Endothelial cell of umbilical vein (primary cell): ENCODE data around the gene TTLL10. TPM values are rescaled to one million over a fixed set of nuclear protein-coding genes. Genes with fewer than 3 reads are reported as not detected.

Experiments
- BruUV-seq: library from RNA; stranded (reverse); fragments of 400-500 nt; replicated peaks from 2 replicates; lab custom pipeline; 2021; lab: Mats Ljungman, UMichigan
- CTCF ChIA-PET: fragments of 300-600, 350-600 bp; sonication (Branson Sonifier 250); formaldehyde crosslinking; loops from one replicate; lab custom pipeline; 2021; ENCODE audit warnings: antibody characterized with exemption, inconsistent platforms; lab: Charles Lee
- POLR2A ChIA-PET: fragments of 300-600, 350-600 bp; sonication (Branson Sonifier 250); formaldehyde crosslinking; loops from one replicate; lab custom pipeline; 2021; ENCODE audit warnings: antibody characterized with exemption, inconsistent platforms; lab: Charles Lee
- DNase-seq: peaks from one replicate; pipeline ENCODE4 v3.0.0-alpha.2; 2011; ENCODE audit warnings: low read depth, low spot score
- FAIRE-seq: peaks from 2 replicates; lab custom pipeline; 2011; peaks lifted over from hg19 to GRCh38; lab: Jason Lieb, UNC
- H2AFZ ChIP-seq: 2 replicates; pipeline ENCODE4 v1.6.0; 2012; ENCODE audit warnings: low read depth, low read length, control low read depth, inconsistent platforms
- H3K27ac ChIP-seq: 2 replicates; pipeline ENCODE4 v1.5.1; 2011; ENCODE audit warnings: low read depth, mild to moderate bottlenecking, control low read depth, low read length, moderate library complexity; ENCODE audit not compliant: insufficient read depth
- H3K27me3 ChIP-seq, 2 experiments: 2 replicates each; pipeline versions ENCODE4 v1.6.0 to v1.6.1; 2011; ENCODE audit warnings: low read length in 2 of 2, mixed read lengths in 1 of 2; ENCODE audit not compliant: control insufficient read depth in 2 of 2, insufficient read depth in 2 of 2
- H3K36me3 ChIP-seq, 2 experiments: 2 replicates in 1 of 2; 3 replicates in 1 of 2; pipeline ENCODE4 v1.5.1; 2011; ENCODE audit warnings: low read length in 2 of 2, mild to moderate bottlenecking in 1 of 2, moderate library complexity in 1 of 2; ENCODE audit not compliant: control insufficient read depth in 2 of 2, insufficient read depth in 2 of 2; ENCODE audit errors: extremely low read depth in 1 of 2
- H3K4me1 ChIP-seq: 3 replicates; pipeline ENCODE4 v1.5.1; 2011; ENCODE audit warnings: mild to moderate bottlenecking, low read length; ENCODE audit not compliant: control insufficient read depth, insufficient read depth; ENCODE audit errors: extremely low read depth
- H3K4me2 ChIP-seq: 2 replicates; pipeline ENCODE4 v1.6.1; 2011; ENCODE audit warnings: low read length, control low read depth, mixed read lengths; ENCODE audit not compliant: insufficient read depth
- H3K4me3 ChIP-seq, 3 experiments: fragments of 200-600 bp in 1 of 3; sonication (generic), shearing (Covaris generic) in 1 of 3; replicated peaks in 1 of 3; 2 replicates each; pipeline ENCODE4 v1.5.1; 2011 to 2016; ENCODE audit warnings: control low read depth in 3 of 3, low read length in 3 of 3, mild to moderate bottlenecking in 2 of 3, inconsistent platforms in 1 of 3, low read depth in 1 of 3, moderate library complexity in 1 of 3; ENCODE audit not compliant: insufficient read depth in 1 of 3
- H3K79me2 ChIP-seq: 2 replicates; pipeline ENCODE4 v1.6.0; 2012; ENCODE audit warnings: low read length, inconsistent platforms; ENCODE audit not compliant: control insufficient read depth, insufficient read depth
- H3K9ac ChIP-seq: replicated peaks from 2 replicates; pipeline ENCODE3; 2011; ENCODE audit warnings: low read length, control low read depth; ENCODE audit not compliant: insufficient read depth; ENCODE audit errors: extremely low read depth
- H3K9me1 ChIP-seq: replicated peaks from 3 replicates; pipeline ENCODE4 v1.6.0; 2011; ENCODE audit warnings: mild to moderate bottlenecking, low read length; ENCODE audit not compliant: control insufficient read depth, insufficient read depth; ENCODE audit errors: extremely low read depth
- H3K9me3 ChIP-seq: replicated peaks from 2 replicates; pipeline ENCODE4 v1.5.1; 2012; ENCODE audit warnings: low read length, inconsistent platforms; ENCODE audit not compliant: control insufficient read depth, insufficient read depth
- H4K20me1 ChIP-seq: replicated peaks from 2 replicates; pipeline ENCODE3; 2011; ENCODE audit warnings: mild to moderate bottlenecking, low read length; ENCODE audit not compliant: control insufficient read depth, insufficient read depth; ENCODE audit errors: extremely low read depth
- CTCF ChIP-seq, 2 donors: IDR thresholded peaks; 1 replicate in 1 of 2; 2 replicates in 1 of 2; pipeline ENCODE4 v1.5.1; 2011; ENCODE audit warnings: low read length in 2 of 2, mild to moderate bottlenecking in 2 of 2, moderate library complexity in 2 of 2, control low read depth in 1 of 2, inconsistent platforms in 1 of 2, low read depth in 1 of 2; ENCODE audit not compliant: insufficient read depth in 1 of 2; ENCODE audit errors: extremely low read depth in 1 of 2
- EZH2 ChIP-seq: IDR thresholded peaks from 2 replicates; pipeline ENCODE4 v1.6.1; 2012; ENCODE audit warnings: borderline replicate concordance, low read depth, mild to moderate bottlenecking, moderate library complexity, low read length, inconsistent platforms; ENCODE audit not compliant: severe bottlenecking
- MAX ChIP-seq: IDR thresholded peaks from 2 replicates; pipeline ENCODE4 v1.6.1; 2011; ENCODE audit not compliant: insufficient read depth, insufficient read length
- dilution Hi-C: fragments of 300-500 bp; cut with MboI; formaldehyde crosslinking; loops from one replicate; pipeline ENCODE4 v1.15.0; 2019; ENCODE audit warnings: low sequenced_read_pairs; ENCODE audit not compliant: extremely low pct_ligation_motif_present
- intact Hi-C: fragments of 100-400 bp; cut with micrococcal nuclease; formaldehyde crosslinking; loops from one replicate; pipeline ENCODE4 v1.10.0; 2022
- polyA plus RNA-seq, 4 experiments: library from polyadenylated mRNA; depleted of rRNA in 3 of 4; stranded (reverse) in 3 of 4; unstranded in 1 of 4; fragments of >200 nt; gene quantifications; 2 replicates each; pipeline versions ENCODE4 v1.2.1 to v1.2.3, GENCODE V29; 2011 to 2012; ENCODE audit warnings: missing spikeins in 1 of 4
- total RNA-seq: library from RNA; stranded (reverse); gene quantifications from 2 replicates; pipeline ENCODE4 v1.2.3, GENCODE V29; 2021

Gene TTLL10
- total and polyA plus RNA-seq, 2 donors (not counting 3 experiments of a cell fraction or from before 2014, with no cell fraction given), result not detected

GRCh38 chr1:1230656-1231399 is 57.1 kb downstream of the TTLL10 start:
- TF ChIP-seq CTCF (IDR thresholded peaks at IDR 0.05; ENCODE audit: extremely low read depth in 1 of 2, insufficient read depth in 1 of 2, low read depth in 1 of 2, low read length in 2 of 2), result peak; percentile 26 to 30
- TF ChIP-seq EZH2, result no peak
- no peak for TF ChIP-seq MAX
- DNase-seq (peak; percentile 55), FAIRE-seq (no peak)
- H3K4me1 ChIP-seq, result peaks cover 6% of the 10 kb centered on the region
- H2AFZ ChIP-seq, result peak overlapping the region; percentile 4
- no peaks in the 10 kb centered on the region for H4K20me1 ChIP-seq
- H3K36me3 ChIP-seq, result peaks cover 6 to 17% of the 10 kb centered on the region in 2 experiments
- peaks cover 69% of the 10 kb centered on the region for H3K79me2 ChIP-seq
- H3K9me1 ChIP-seq, result no peaks in the 10 kb centered on the region
- intact Hi-C loops, result loop anchor here (1.0 to 2.0 kb wide), 6 partner anchors 18 to 198 kb away; partner anchors contain the start of gene PUSL1
- TSS peak; percentile 71 for BruUV-seq
- POLR2A ChIA-PET, result interaction anchor here (0.8 to 1.1 kb wide), 2 partner anchors 41 to 112 kb away, joined by 3 read pairs; no protein-coding TSS in a partner anchor
- H3K27me3 ChIP-seq, result no peaks in the 10 kb centered on the region
- peak overlapping the region; percentile 87 for H3K4me2 ChIP-seq
- H3K9ac ChIP-seq, result peak overlapping the region; percentile 69
- CTCF ChIA-PET, result interaction anchor here (0.7 to 3.7 kb wide), 7 partner anchors 18 to 246 kb away, joined by 3 to 43 read pairs (median 6); no protein-coding TSS in a partner anchor
- H3K9me3 ChIP-seq, result no peaks in the 10 kb centered on the region
- H3K27ac ChIP-seq, result peak overlapping the region; percentile 39
- H3K4me3 ChIP-seq, result peak overlapping the region; percentile 54 to 88 (median 80)
- dilution Hi-C loops, result no loop called here
